Activated B cell treated with CpG ODN at 0.5 μM for 24 hours (primary cell): ENCODE measurements around the gene SRBD1. TPM values are rescaled to one million over a fixed set of nuclear protein-coding genes. Genes with fewer than 3 reads are reported as not detected.

Experiments used
- ATAC-seq: fragments of 200-7000 bp; cut with Tn5 transposase; one replicate; pipeline ENCODE4 v1.10.0; 2021; ENCODE audit warnings: low read depth, mild to moderate bottlenecking, moderate library complexity
- CTCF ChIA-PET: fragments of 350-600 bp; sonication (Branson Sonifier 250); formaldehyde crosslinking; loops from one replicate; lab custom pipeline; 2021; ENCODE audit warnings: antibody characterized with exemption; lab: Charles Lee
- POLR2A ChIA-PET: fragments of 350-600 bp; sonication (Branson Sonifier 250); formaldehyde crosslinking; loops from one replicate; lab custom pipeline; 2021; ENCODE audit warnings: antibody characterized with exemption; lab: Charles Lee
- DNase-seq: peaks from one replicate; pipeline ENCODE4 v3.0.0; 2022
- H3K27ac Mint-ChIP-seq: one replicate; pipeline ENCODE4 v1.8.0; 2020; ENCODE audit warnings: mixed read lengths
- H3K27me3 Mint-ChIP-seq: one replicate; pipeline ENCODE4 v1.8.0; 2021; ENCODE audit warnings: mixed read lengths
- H3K36me3 Mint-ChIP-seq: one replicate; pipeline ENCODE4 v1.8.0; 2021; ENCODE audit warnings: low read depth, mixed read lengths
- H3K4me1 Mint-ChIP-seq: one replicate; pipeline ENCODE4 v1.8.0; 2021; ENCODE audit warnings: mixed read lengths
- H3K4me3 Mint-ChIP-seq: one replicate; pipeline ENCODE4 v1.8.0; 2020; ENCODE audit warnings: mild to moderate bottlenecking, mixed read lengths
- H3K9me3 Mint-ChIP-seq: one replicate; pipeline ENCODE4 v1.8.0; 2020; ENCODE audit warnings: mixed read lengths
- CTCF ChIP-seq: fragments of 200-600 bp; IDR thresholded peaks from one replicate; pipeline ENCODE4 v1.8.0; 2022; ENCODE audit warnings: antibody characterized with exemption, mild to moderate bottlenecking
- intact Hi-C: fragments of 100-400 bp; cut with micrococcal nuclease; formaldehyde crosslinking; loops from one replicate; pipeline ENCODE4 v1.15.1; 2024
- total RNA-seq: library from RNA; stranded (reverse); gene quantifications from 2 replicates; pipeline ENCODE4 v1.2.3, GENCODE V29; 2022

Gene SRBD1
- total RNA-seq, 1 donor from 2014 or later = 20.2 TPM

- peaks cover 13% of the 10 kb centered on the region for H3K4me1 Mint-ChIP-seq
- H3K4me3 Mint-ChIP-seq = no peak overlapping the region
- H3K27ac Mint-ChIP-seq = no peak overlapping the region
- H3K27me3 Mint-ChIP-seq = no peaks in the 10 kb centered on the region
- no peaks in the 10 kb centered on the region for H3K9me3 Mint-ChIP-seq
- CTCF ChIA-PET = interaction anchor here (1.1 kb wide), 1 partner anchor 14 kb away, joined by 3 read pairs; no protein-coding TSS in a partner anchor
- intact Hi-C loops = no loop called here
- ATAC-seq (no peak), DNase-seq (no peak)
- no peak for TF ChIP-seq CTCF
- H3K36me3 Mint-ChIP-seq = peaks cover 28% of the 10 kb centered on the region
- POLR2A ChIA-PET = no interaction called here
Measured at GRCh38 chr2:45586600-45586999, 24.5 kb downstream of the SRBD1 start.

- H3K27ac Mint-ChIP-seq = no peak overlapping the region
- intact Hi-C loops = loop anchor here (1.0 to 2.0 kb wide), 3 partner anchors 25 to 780 kb away; partner anchors contain the start of gene SRBD1
- no peak overlapping the region for H3K4me3 Mint-ChIP-seq
- no peaks in the 10 kb centered on the region for H3K9me3 Mint-ChIP-seq
- peaks cover 13% of the 10 kb centered on the region for H3K4me1 Mint-ChIP-seq
- H3K27me3 Mint-ChIP-seq = no peaks in the 10 kb centered on the region
- CTCF ChIA-PET = interaction anchor here (0.7 to 1.3 kb wide), 7 partner anchors 12 to 1065 kb away, joined by 3 to 13 read pairs (median 3); no protein-coding TSS in a partner anchor
- peaks cover 23% of the 10 kb centered on the region for H3K36me3 Mint-ChIP-seq
- POLR2A ChIA-PET = interaction anchor here (0.6 kb wide), 1 partner anchor 66 kb away, joined by 3 read pairs; the partner anchor contains the start of gene PRKCE
- peak; percentile 48 for TF ChIP-seq CTCF
- ATAC-seq (peak; percentile 52), DNase-seq (no peak)
Measured at GRCh38 chr2:45585267-45585861, 25.7 kb downstream of the SRBD1 start.

GRCh38 chr2:45583977-45584376 lies 27.1 kb downstream of the SRBD1 start:
- no peak for TF ChIP-seq CTCF
- no peak overlapping the region for H3K4me3 Mint-ChIP-seq
- H3K4me1 Mint-ChIP-seq = peaks cover 13% of the 10 kb centered on the region
- peaks cover 16% of the 10 kb centered on the region for H3K36me3 Mint-ChIP-seq
- intact Hi-C loops = loop anchor here (2.0 kb wide), 1 partner anchor 27 kb away; the partner anchor contains the start of gene SRBD1
- ChIA-PET CTCF (interaction anchor here (0.8 to 1.3 kb wide), 2 partner anchors 29 to 353 kb away, joined by 3 to 5 read pairs; no protein-coding TSS in a partner anchor), POLR2A (no interaction called here)
- H3K9me3 Mint-ChIP-seq = no peaks in the 10 kb centered on the region
- no peak overlapping the region for H3K27ac Mint-ChIP-seq
- no peaks in the 10 kb centered on the region for H3K27me3 Mint-ChIP-seq
- no peak for ATAC-seq
- DNase-seq = no peak

- no peak for TF ChIP-seq CTCF
- intact Hi-C loops = no loop called here
- Mint-ChIP-seq H3K36me3 (peaks cover 22% of the 10 kb centered on the region), H3K27ac (no peak overlapping the region), H3K4me1 (peaks cover under 1% of the 10 kb centered on the region), H3K9me3 (no peaks in the 10 kb centered on the region), H3K4me3 (no peak overlapping the region), H3K27me3 (no peaks in the 10 kb centered on the region)
- ATAC-seq (no peak), DNase-seq (no peak)
- ChIA-PET POLR2A (no interaction called here), CTCF (no interaction called here)
Measured at GRCh38 chr2:45582522-45582921, 28.5 kb downstream of the SRBD1 start.

- Mint-ChIP-seq H3K4me3 (no peak overlapping the region), H3K27ac (no peak overlapping the region), H3K36me3 (peaks cover 43% of the 10 kb centered on the region), H3K27me3 (no peaks in the 10 kb centered on the region), H3K4me1 (no peaks in the 10 kb centered on the region), H3K9me3 (no peaks in the 10 kb centered on the region)
- ChIA-PET CTCF (interaction anchor here (1.0 to 1.8 kb wide), 2 partner anchors 19 to 596 kb away, joined by 3 to 5 read pairs; no protein-coding TSS in a partner anchor), POLR2A (no interaction called here)
- intact Hi-C loops = no loop called here
- peak; percentile 47 for ATAC-seq
- no peak for DNase-seq
- no peak for TF ChIP-seq CTCF
Measured at GRCh38 chr2:45578056-45578843, 32.8 kb downstream of the SRBD1 start.
